HepG2 (cell line): ENCODE measurements around the gene RGS6. TPM values are rescaled to one million over a fixed set of nuclear protein-coding genes. Genes with fewer than 3 reads are reported as not detected.

ENCODE experiments used
- ATAC-seq: fragments of 200-7000 bp; cut with Tn5 transposase; 3 replicates; pipeline ENCODE4 v1.9.1; 2020; ENCODE audit warnings: mild to moderate bottlenecking, moderate library complexity
- BruUV-seq: library from RNA; stranded (reverse); fragments of 400-500 nt; replicated peaks from 2 replicates; lab custom pipeline; 2021; lab: Mats Ljungman, UMichigan
- CTCF ChIA-PET: fragments of 300-600 bp; formaldehyde crosslinking; extraction: SDS; loops from one replicate; lab custom pipeline; 2021; ENCODE audit warnings: low total read pairs, inconsistent platforms, low intra/inter-chr PET ratio; lab: Yijun Ruan, JAX
- POLR2A ChIA-PET: fragments of 350-600 bp; sonication (Branson Sonifier 250); formaldehyde crosslinking; loops from one replicate; lab custom pipeline; 2020; ENCODE audit warnings: antibody characterized with exemption, inconsistent platforms; lab: Yijun Ruan, JAX
- DNase-seq: peaks from one replicate; pipeline ENCODE4 v3.0.0-alpha.2; 2015; ENCODE audit warnings: low spot score
- FAIRE-seq: peaks from 3 replicates; lab custom pipeline; 2011; peaks lifted over from hg19 to GRCh38; lab: Jason Lieb, UNC
- H2AFZ ChIP-seq: one replicate; pipeline ENCODE4 v1.6.1; 2011; ENCODE audit warnings: low read length, inconsistent platforms
- H3K27ac ChIP-seq: fragments of 300-600 bp; 3 replicates; pipeline ENCODE4 v1.8.0; 2011; ENCODE audit warnings: mixed run types, mild to moderate bottlenecking, mixed read lengths, low read length, inconsistent platforms; ENCODE audit not compliant: insufficient read depth; ENCODE audit errors: extremely low read length
- H3K27me3 ChIP-seq, 2 experiments: fragments of 200-600 bp in 1 of 2; 2 replicates in 1 of 2; 3 replicates in 1 of 2; pipeline versions ENCODE4 v1.6.0 to v1.8.0; 2011; ENCODE audit warnings: low read length in 2 of 2, mild to moderate bottlenecking in 2 of 2, moderate library complexity in 2 of 2, inconsistent platforms in 1 of 2; ENCODE audit not compliant: insufficient read depth in 2 of 2, control insufficient read depth in 1 of 2
- H3K36me3 ChIP-seq, 2 experiments: fragments of 200-600 bp in 1 of 2; replicated peaks in 1 of 2; 2 replicates in 1 of 2; 3 replicates in 1 of 2; pipeline versions ENCODE4 v1.5.1 to v1.8.0; 2011; ENCODE audit warnings: low read length in 2 of 2, inconsistent platforms in 1 of 2; ENCODE audit not compliant: insufficient read depth in 2 of 2, control insufficient read depth in 1 of 2
- H3K4me1 ChIP-seq: 2 replicates; pipeline ENCODE4 v1.5.1; 2012; ENCODE audit warnings: low read length, inconsistent platforms; ENCODE audit not compliant: insufficient read depth
- H3K4me2 ChIP-seq: 2 replicates; pipeline ENCODE4 v1.6.0; 2011; ENCODE audit warnings: low read depth, low read length, inconsistent platforms
- H3K4me3 ChIP-seq, 3 experiments: fragments of 200-600 bp in 1 of 3; sonication (generic), shearing (Covaris generic) in 1 of 3; replicated peaks in 1 of 3; 2 replicates each; pipeline ENCODE4 v1.5.1; 2011 to 2016; ENCODE audit warnings: low read length in 3 of 3, inconsistent platforms in 2 of 3, low read depth in 2 of 3, mild to moderate bottlenecking in 2 of 3, control low read depth in 1 of 3, mixed read lengths in 1 of 3; ENCODE audit not compliant: insufficient read depth in 1 of 3
- H3K79me2 ChIP-seq: one replicate; pipeline ENCODE4 v1.6.1; 2011; ENCODE audit warnings: low read length, inconsistent platforms; ENCODE audit not compliant: insufficient read depth
- H3K9ac ChIP-seq: 2 replicates; pipeline ENCODE4 v1.6.0; 2011; ENCODE audit warnings: mild to moderate bottlenecking, low read depth, low read length, inconsistent platforms; ENCODE audit not compliant: insufficient read depth
- H3K9me3 ChIP-seq: 2 replicates; pipeline ENCODE4 v1.5.1; 2012; ENCODE audit warnings: mild to moderate bottlenecking, low read length
- H4K20me1 ChIP-seq: 2 replicates; pipeline ENCODE4 v1.6.0; 2011; ENCODE audit warnings: inconsistent platforms, mild to moderate bottlenecking, low read length, moderate library complexity; ENCODE audit not compliant: insufficient read depth
- ASH2L ChIP-seq: fragments of 300-600, 200-600 bp; sonication (generic); IDR thresholded peaks from 2 replicates; pipeline ENCODE4 v1.7.0; 2017; ENCODE audit warnings: low read depth, mild to moderate bottlenecking, moderate library complexity, mixed read lengths, low read length; ENCODE audit not compliant: insufficient read length
- DR1 ChIP-seq: sonication (generic); formaldehyde crosslinking; IDR thresholded peaks from 2 replicates; pipeline ENCODE4 v1.8.0; 2021; ENCODE audit warnings: mild to moderate bottlenecking, missing genetic modification reagents, inconsistent platforms
- ELK4 ChIP-seq: sonication (generic); formaldehyde crosslinking; IDR thresholded peaks from 2 replicates; pipeline ENCODE4 v1.9.0; 2021; ENCODE audit warnings: missing genetic modification reagents, borderline replicate concordance
- HDAC1 ChIP-seq: sonication (generic); formaldehyde crosslinking; IDR thresholded peaks from 2 replicates; pipeline ENCODE4 v1.5.1; 2020; ENCODE audit warnings: mild to moderate bottlenecking, missing genetic modification reagents
- HNRNPK ChIP-seq: fragments of 200-400 bp; formaldehyde crosslinking; IDR thresholded peaks from 2 replicates; pipeline ENCODE4 v1.6.1; 2018; ENCODE audit warnings: low read length, low read depth, moderate library complexity, mild to moderate bottlenecking; ENCODE audit not compliant: poor library complexity, severe bottlenecking
- RNF219 ChIP-seq: sonication (generic); formaldehyde crosslinking; IDR thresholded peaks from 2 replicates; pipeline ENCODE4 v1.5.0; 2020; ENCODE audit warnings: mild to moderate bottlenecking, missing genetic modification reagents
- TARDBP ChIP-seq: sonication (generic); formaldehyde crosslinking; IDR thresholded peaks from 2 replicates; pipeline ENCODE4 v1.8.0; 2022; ENCODE audit warnings: mild to moderate bottlenecking, missing genetic modification reagents
- ZNF441 ChIP-seq: sonication (generic); formaldehyde crosslinking; IDR thresholded peaks from 2 replicates; pipeline ENCODE4 v1.7.0; 2021; ENCODE audit warnings: missing genetic modification reagents, borderline replicate concordance
- ZNF530 ChIP-seq: sonication (generic); formaldehyde crosslinking; IDR thresholded peaks from 2 replicates; pipeline ENCODE4 v1.5.0; 2020; ENCODE audit warnings: low read depth, mild to moderate bottlenecking, missing genetic modification reagents
- ZNF557 ChIP-seq: sonication (generic); formaldehyde crosslinking; IDR thresholded peaks from 2 replicates; pipeline ENCODE4 v1.4.0; 2020; ENCODE audit warnings: missing genetic modification reagents
- ZNF616 ChIP-seq: sonication (generic); formaldehyde crosslinking; IDR thresholded peaks from 2 replicates; pipeline ENCODE4 v1.5.0; 2020; ENCODE audit warnings: low read depth, mild to moderate bottlenecking, missing genetic modification reagents
- ZNF703 ChIP-seq: sonication (generic); formaldehyde crosslinking; IDR thresholded peaks from 2 replicates; pipeline ENCODE4 v1.5.1; 2020; ENCODE audit warnings: missing genetic modification reagents, mild to moderate bottlenecking, moderate library complexity, borderline replicate concordance
- WGBS: methylation state at CpG from one replicate; pipeline ENCODE4 v1.1.6; 2017; ENCODE audit warnings: low lambda C conversion rate; 5-methylcytosine and 5-hydroxymethylcytosine counted together
- in situ Hi-C: cut with HindIII; loops from 2 replicates; pipeline ENCODE4 v1.10.0; 2017; ENCODE audit warnings: low pct_unique_long_range_greater_than_20kb; ENCODE audit not compliant: extremely low pct_ligation_motif_present
- intact Hi-C: fragments of 100-400 bp; cut with micrococcal nuclease; formaldehyde crosslinking; loops from one replicate; pipeline ENCODE4 v1.10.0; 2022; ENCODE audit not compliant: unreplicated experiment
- polyA plus RNA-seq, 8 experiments: library from polyadenylated mRNA; depleted of rRNA in 3 of 8; stranded (reverse) in 7 of 8; unstranded in 1 of 8; fragments of >200 nt; fragmentation: Illumina TruSeq in 4 of 8; extraction: Trizol in 4 of 8; gene quantifications; 2 replicates each; pipeline versions ENCODE4 v1.2.1 to v1.2.3, GENCODE V29; 2011 to 2016; ENCODE audit warnings: low read depth in 4 of 8, missing spikeins in 1 of 8, mixed read lengths in 1 of 8; ENCODE audit not compliant: insufficient read depth in 1 of 8
- total RNA-seq, 5 experiments: library from RNA; depleted of rRNA; stranded (reverse); fragments of >200 nt; fragmentation: Illumina TruSeq; extraction: Trizol; gene quantifications; 2 replicates each; pipeline ENCODE4 v1.2.3, GENCODE V29; 2016; ENCODE audit warnings: low read depth in 1 of 5

RGS6 gene
- total and polyA plus RNA-seq, 2 of the 13 experiments (the other 11 are each of a cell fraction or from before 2014, with no cell fraction given) = not detected

GRCh38 chr14:72013721-72014345 is 81.6 kb downstream of the RGS6 start:
- CTCF ChIA-PET = no interaction called here
- Histone ChIP-seq H3K27me3 (no peaks in the 10 kb centered on the region), H3K4me1 (no peaks in the 10 kb centered on the region), H3K36me3 (no peaks in the 10 kb centered on the region), H3K4me2 (no peak overlapping the region), H3K9me3 (no peaks in the 10 kb centered on the region), H3K79me2 (no peaks in the 10 kb centered on the region), H3K9ac (no peak overlapping the region), H2AFZ (no peak overlapping the region), H3K27ac (no peak overlapping the region), H4K20me1 (no peaks in the 10 kb centered on the region), H3K4me3 (no peak overlapping the region)
- POLR2A ChIA-PET = no interaction called here
- FAIRE-seq (no peak), DNase-seq (no peak), ATAC-seq (no peak)
- in situ Hi-C loops (no loop called here), intact Hi-C loops (no loop called here)
- no peak for TF ChIP-seq ZNF616 (CRISPR knock-in tag)
- TF ChIP-seq HNRNPK = no peak
- TF ChIP-seq ASH2L = no peak
- no peak for TF ChIP-seq ZNF703 (CRISPR knock-in tag)
- TF ChIP-seq ZNF441 = no peak
- no peak for TF ChIP-seq ZNF557 (CRISPR knock-in tag)
- TF ChIP-seq ELK4 (CRISPR knock-in tag) = no peak
- no peak for TF ChIP-seq ZNF530
- no peak for TF ChIP-seq HDAC1 (CRISPR knock-in tag)
- TF ChIP-seq TARDBP = no peak
- TF ChIP-seq RNF219 = no peak
- no peak for TF ChIP-seq DR1 (CRISPR knock-in tag)
- WGBS = 2% methylated on average over 8 of the region's 8 CpGs
- no TSS peak for BruUV-seq
